Epithelial cell of esophagus (primary cell): ENCODE measurements around the gene PARPBP.
A peak's percentile ranks its signal among the peaks of the same experiment; 100 is the strongest.

Experiments
- DNase-seq: peaks from one replicate; pipeline ENCODE4 v3.0.0; 2010; ENCODE audit warnings: low read depth
- H3K4me3 ChIP-seq: 2 replicates; pipeline ENCODE4 v1.5.1; 2011; ENCODE audit warnings: mild to moderate bottlenecking, low read length, control low read depth
- TF ChIP-seq, protein P1 (sequence below): IDR thresholded peaks from 2 replicates; pipeline ENCODE4 v1.5.1; 2011; ENCODE audit warnings: low read depth, mild to moderate bottlenecking, low read length, control low read depth, inconsistent platforms; ENCODE audit not compliant: insufficient read depth; ENCODE audit errors: missing control alignments

Gene PARPBP

GRCh38 chr12:102202556-102202955, 82.6 kb downstream of the PARPBP start:
- DNase-seq, result no peak
- TF ChIP-seq, protein P1, sequence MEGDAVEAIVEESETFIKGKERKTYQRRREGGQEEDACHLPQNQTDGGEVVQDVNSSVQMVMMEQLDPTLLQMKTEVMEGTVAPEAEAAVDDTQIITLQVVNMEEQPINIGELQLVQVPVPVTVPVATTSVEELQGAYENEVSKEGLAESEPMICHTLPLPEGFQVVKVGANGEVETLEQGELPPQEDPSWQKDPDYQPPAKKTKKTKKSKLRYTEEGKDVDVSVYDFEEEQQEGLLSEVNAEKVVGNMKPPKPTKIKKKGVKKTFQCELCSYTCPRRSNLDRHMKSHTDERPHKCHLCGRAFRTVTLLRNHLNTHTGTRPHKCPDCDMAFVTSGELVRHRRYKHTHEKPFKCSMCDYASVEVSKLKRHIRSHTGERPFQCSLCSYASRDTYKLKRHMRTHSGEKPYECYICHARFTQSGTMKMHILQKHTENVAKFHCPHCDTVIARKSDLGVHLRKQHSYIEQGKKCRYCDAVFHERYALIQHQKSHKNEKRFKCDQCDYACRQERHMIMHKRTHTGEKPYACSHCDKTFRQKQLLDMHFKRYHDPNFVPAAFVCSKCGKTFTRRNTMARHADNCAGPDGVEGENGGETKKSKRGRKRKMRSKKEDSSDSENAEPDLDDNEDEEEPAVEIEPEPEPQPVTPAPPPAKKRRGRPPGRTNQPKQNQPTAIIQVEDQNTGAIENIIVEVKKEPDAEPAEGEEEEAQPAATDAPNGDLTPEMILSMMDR, result no peak
- no peak overlapping the region for H3K4me3 ChIP-seq

DNA sequence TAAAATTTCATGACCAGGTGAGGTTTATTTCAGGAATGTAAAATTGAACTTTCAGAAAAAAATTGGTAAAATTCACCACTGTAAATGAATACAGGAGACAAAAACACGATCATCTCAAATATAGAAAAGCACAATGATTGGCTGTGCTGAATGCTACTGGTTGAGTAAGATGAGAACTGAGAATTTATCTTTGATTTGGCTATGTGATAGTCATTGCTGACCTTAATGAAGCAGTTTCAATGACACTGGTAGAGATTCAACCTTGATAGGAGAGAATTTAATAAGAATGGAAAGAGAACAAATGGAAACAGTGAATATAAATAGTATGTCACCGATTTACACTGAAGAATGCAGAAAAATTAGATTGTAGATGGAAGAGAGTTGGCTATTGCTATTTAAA, 84.0 kb downstream of the PARPBP start:
- no peak overlapping the region for H3K4me3 ChIP-seq
- DNase-seq, result no peak
- TF ChIP-seq, protein P1, result no peak

DNA sequence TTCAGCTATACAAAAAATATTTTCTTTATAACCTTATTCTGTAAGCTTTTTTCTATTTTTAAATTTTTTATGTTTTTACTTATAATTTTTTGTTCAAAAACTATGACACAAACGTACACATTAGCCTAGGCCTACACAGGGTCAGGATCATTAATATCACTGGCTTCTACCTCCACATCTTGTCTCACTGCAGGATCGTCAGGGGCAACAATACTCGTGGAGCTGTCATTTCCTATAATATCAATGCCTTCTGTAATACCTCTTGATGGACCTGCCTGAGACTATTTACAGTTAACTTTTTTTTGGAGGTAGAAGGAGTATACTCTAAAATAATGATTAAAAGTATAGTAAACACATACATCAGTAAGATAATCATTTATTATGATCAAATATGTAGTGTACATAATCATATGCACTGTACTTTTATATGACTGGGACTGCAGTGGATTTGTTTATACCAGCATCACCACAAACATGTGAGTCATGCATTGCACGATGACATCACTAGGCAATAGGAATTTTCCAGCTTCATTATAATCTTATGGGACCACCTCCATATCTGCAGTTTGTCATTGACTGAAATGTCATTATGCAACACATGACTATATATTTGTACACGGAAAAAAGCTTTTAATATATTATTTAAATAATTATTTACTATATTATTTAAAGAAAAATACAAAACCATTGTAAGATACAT, 96.2 kb downstream of the PARPBP start:
- no peak overlapping the region for H3K4me3 ChIP-seq
- peak; percentile 41 for DNase-seq
- TF ChIP-seq, protein P1, result no peak

GRCh38 chr12:102220736-102221135, 100.8 kb downstream of the PARPBP start:
- H3K4me3 ChIP-seq, result no peak overlapping the region
- TF ChIP-seq, protein P1, result no peak
- DNase-seq, result no peak

DNA sequence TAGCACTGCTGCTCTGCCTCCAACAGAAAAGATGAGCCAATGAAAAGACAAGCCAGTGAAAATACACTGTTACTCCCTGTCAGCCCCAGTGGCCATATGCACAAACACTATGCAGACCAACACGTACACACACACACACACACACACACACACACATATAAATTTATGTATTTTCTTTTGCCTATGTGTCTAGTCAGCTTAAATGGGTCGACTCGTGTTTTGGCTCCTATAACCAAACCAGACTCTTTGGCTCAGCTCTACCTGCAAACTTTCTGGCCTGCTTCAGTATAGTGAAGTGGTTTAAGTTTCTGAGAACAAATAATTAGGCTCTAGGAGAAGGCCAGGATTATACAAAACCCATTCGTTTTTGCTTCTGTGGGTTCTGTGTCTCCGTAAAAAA, 108.0 kb downstream of the PARPBP start:
- TF ChIP-seq, protein P1, result no peak
- DNase-seq, result no peak
- H3K4me3 ChIP-seq, result no peak overlapping the region

- DNase-seq, result no peak
- TF ChIP-seq, protein P1, result no peak
- no peak overlapping the region for H3K4me3 ChIP-seq
Observed at GRCh38 chr12:102232036-102232435, 112.1 kb downstream of the PARPBP start.

DNA sequence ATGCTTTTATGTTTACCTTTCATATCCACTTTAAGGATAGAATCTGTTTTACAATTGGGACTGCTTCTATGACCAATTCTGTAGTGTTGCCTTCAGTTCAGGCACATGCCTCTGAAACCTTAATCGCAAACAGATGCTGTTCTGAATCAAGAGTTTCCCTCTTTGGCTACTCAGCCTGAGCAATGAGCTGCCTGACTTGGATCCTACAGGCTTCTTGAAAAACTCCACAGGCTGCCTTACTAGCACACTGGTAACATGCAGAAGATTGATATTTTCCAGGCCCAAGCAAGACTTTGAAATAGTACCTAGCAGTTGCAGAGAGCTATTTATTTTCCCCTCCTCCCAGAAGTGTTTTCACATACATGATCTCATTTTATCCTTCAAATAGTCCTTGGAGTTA, 112.5 kb downstream of the PARPBP start:
- DNase-seq, result no peak
- no peak overlapping the region for H3K4me3 ChIP-seq
- TF ChIP-seq, protein P1, result no peak
